Osteoblast (primary cell): Measurements from ENCODE around the gene MAPK7. TPM values are rescaled to one million over a fixed set of nuclear protein-coding genes. Genes with fewer than 3 reads are reported as not detected.

Experiments used
- DNase-seq: peaks from one replicate; pipeline ENCODE4 v3.0.0; 2011; ENCODE audit warnings: low spot score, mixed read lengths; ENCODE audit not compliant: insufficient read length; ENCODE audit errors: missing footprints
- H2AFZ ChIP-seq: 2 replicates; pipeline ENCODE4 v1.6.0; 2011; ENCODE audit warnings: mild to moderate bottlenecking, low read length
- H3K27ac ChIP-seq: 2 replicates; pipeline ENCODE4 v1.5.1; 2011; ENCODE audit warnings: mild to moderate bottlenecking, low read depth, low read length, moderate library complexity
- H3K27me3 ChIP-seq: 2 replicates; pipeline ENCODE4 v1.6.0; 2012; ENCODE audit warnings: mild to moderate bottlenecking, control low read depth, inconsistent platforms, low read length, moderate library complexity; ENCODE audit not compliant: insufficient read depth
- H3K36me3 ChIP-seq: 2 replicates; pipeline ENCODE4 v1.5.1; 2011; ENCODE audit warnings: mild to moderate bottlenecking, low read length, control low read depth, moderate library complexity; ENCODE audit not compliant: insufficient read depth
- H3K4me1 ChIP-seq: 2 replicates; pipeline ENCODE4 v1.5.1; 2011; ENCODE audit warnings: mild to moderate bottlenecking, low read length, control low read depth, moderate library complexity; ENCODE audit not compliant: insufficient read depth
- H3K4me2 ChIP-seq: 2 replicates; pipeline ENCODE4 v1.6.0; 2011; ENCODE audit warnings: mild to moderate bottlenecking, low read length; ENCODE audit not compliant: insufficient read depth
- H3K4me3 ChIP-seq: fragments of 200-600 bp; sonication (generic); 3 replicates; pipeline ENCODE4 v1.5.1; 2012; ENCODE audit warnings: mild to moderate bottlenecking, low read length, inconsistent platforms; ENCODE audit not compliant: insufficient read depth
- H3K79me2 ChIP-seq: 2 replicates; pipeline ENCODE4 v1.6.0; 2012; ENCODE audit warnings: mild to moderate bottlenecking, low read length, control low read depth, inconsistent platforms; ENCODE audit not compliant: insufficient read depth
- H3K9me3 ChIP-seq: 2 replicates; pipeline ENCODE4 v1.5.1; 2011; ENCODE audit warnings: low read depth, low read length, control low read depth
- H4K20me1 ChIP-seq: 2 replicates; pipeline ENCODE4 v1.6.0; 2012; ENCODE audit warnings: mild to moderate bottlenecking, low read length, control low read depth; ENCODE audit not compliant: insufficient read depth
- total RNA-seq: library from RNA; depleted of rRNA; stranded (reverse); fragments of >200 nt; gene quantifications from 2 replicates; pipeline ENCODE4 v1.2.3, GENCODE V29; 2012
- TF ChIP-seq, protein P1 (sequence below): IDR thresholded peaks from 2 replicates; pipeline ENCODE4 v1.5.1; 2011; ENCODE audit warnings: mild to moderate bottlenecking, low read depth, low read length, moderate library complexity; ENCODE audit errors: extremely low read depth

MAPK7 gene
- total RNA-seq, 1 donor: 12.7 TPM

DNA sequence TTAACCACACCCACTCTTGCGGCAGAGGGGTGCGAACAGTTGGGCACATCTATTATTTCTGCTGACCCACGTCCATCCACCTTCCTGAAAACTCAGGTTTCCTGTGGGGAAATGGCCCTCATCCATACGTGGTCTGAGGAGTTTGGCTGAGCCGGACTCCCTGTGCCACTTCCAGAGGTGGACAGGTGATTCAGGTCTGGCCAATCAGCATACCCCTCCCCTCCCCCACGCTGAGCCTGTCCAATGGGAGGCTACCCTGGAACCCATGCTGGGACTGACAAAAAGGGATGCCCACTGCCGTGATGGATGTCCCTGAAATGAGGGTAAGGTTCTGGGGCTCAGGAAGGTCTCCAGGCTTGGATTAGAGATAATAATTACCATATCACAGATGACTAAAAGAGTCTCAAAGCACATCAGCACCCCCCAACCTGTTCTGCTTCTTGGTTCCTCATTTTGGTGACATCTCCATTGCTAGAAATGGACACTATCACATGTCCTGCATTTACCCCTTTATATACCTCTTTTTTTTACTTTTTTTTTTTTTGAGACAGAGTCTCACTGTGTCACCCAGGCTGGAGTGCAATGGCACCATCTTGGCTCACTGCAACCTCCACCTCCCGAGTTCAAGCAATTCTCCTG is 5.3 kb upstream of the MAPK7 start:
- Histone ChIP-seq H3K79me2 (peaks cover 10% of the 10 kb centered on the region), H3K27ac (no peak overlapping the region), H3K36me3 (no peaks in the 10 kb centered on the region), H4K20me1 (no peaks in the 10 kb centered on the region), H2AFZ (no peak overlapping the region), H3K27me3 (no peaks in the 10 kb centered on the region), H3K4me3 (no peak overlapping the region), H3K4me2 (no peak overlapping the region), H3K9me3 (no peaks in the 10 kb centered on the region), H3K4me1 (peaks cover 11% of the 10 kb centered on the region)
- DNase-seq: peak; percentile 41
- TF ChIP-seq, protein P1, sequence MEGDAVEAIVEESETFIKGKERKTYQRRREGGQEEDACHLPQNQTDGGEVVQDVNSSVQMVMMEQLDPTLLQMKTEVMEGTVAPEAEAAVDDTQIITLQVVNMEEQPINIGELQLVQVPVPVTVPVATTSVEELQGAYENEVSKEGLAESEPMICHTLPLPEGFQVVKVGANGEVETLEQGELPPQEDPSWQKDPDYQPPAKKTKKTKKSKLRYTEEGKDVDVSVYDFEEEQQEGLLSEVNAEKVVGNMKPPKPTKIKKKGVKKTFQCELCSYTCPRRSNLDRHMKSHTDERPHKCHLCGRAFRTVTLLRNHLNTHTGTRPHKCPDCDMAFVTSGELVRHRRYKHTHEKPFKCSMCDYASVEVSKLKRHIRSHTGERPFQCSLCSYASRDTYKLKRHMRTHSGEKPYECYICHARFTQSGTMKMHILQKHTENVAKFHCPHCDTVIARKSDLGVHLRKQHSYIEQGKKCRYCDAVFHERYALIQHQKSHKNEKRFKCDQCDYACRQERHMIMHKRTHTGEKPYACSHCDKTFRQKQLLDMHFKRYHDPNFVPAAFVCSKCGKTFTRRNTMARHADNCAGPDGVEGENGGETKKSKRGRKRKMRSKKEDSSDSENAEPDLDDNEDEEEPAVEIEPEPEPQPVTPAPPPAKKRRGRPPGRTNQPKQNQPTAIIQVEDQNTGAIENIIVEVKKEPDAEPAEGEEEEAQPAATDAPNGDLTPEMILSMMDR: no peak

DNA sequence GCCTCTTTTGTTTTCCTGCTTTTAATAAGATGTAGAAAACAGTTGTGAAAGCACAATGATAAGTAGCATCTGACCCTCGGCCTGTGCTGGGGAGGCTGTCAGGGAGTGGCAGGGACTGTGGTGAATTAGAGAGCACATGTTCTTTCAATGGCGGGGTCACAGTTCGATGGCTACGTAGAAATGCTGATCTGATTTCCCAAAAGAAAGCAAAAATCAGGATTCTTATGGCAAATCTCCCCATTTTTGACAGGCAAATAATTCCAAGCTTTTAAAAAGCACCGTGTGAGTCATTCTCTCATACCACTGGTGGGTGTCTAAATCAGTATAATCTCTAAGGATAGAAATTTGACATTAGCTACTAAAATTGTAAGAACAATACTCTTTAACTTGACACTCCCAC is 4.2 kb upstream of the MAPK7 start:
- Histone ChIP-seq H4K20me1 (peaks cover under 1% of the 10 kb centered on the region), H2AFZ (no peak overlapping the region), H3K4me1 (peaks cover 13% of the 10 kb centered on the region), H3K4me2 (no peak overlapping the region), H3K4me3 (no peak overlapping the region), H3K9me3 (no peaks in the 10 kb centered on the region), H3K36me3 (peaks cover under 1% of the 10 kb centered on the region), H3K27me3 (no peaks in the 10 kb centered on the region), H3K79me2 (peaks cover 19% of the 10 kb centered on the region), H3K27ac (no peak overlapping the region)
- peak; percentile 79 for DNase-seq
- TF ChIP-seq, protein P1: no peak

DNA sequence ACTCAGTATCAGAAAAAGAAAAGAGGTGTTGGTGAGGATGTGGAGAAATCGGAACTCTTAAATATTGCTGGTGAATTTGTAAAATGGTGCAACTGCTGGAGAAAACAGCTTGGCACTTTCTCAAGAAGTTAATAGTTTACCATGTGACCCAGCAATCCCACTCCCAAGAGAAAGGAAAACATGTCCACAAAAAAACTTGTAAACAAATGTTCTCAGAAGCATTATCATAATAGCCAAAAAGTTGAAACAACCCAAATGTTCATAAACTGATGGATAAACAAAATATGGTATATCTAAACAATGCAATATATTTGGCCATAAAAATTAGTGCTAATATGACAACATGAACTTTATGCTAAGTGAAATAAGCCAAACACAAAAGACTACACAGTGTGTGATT is 2.6 kb upstream of the MAPK7 start:
- TF ChIP-seq, protein P1: no peak
- peaks cover 8% of the 10 kb centered on the region for H4K20me1 ChIP-seq
- DNase-seq: no peak
- peaks cover 17% of the 10 kb centered on the region for H3K36me3 ChIP-seq
- peaks cover 21% of the 10 kb centered on the region for H3K4me1 ChIP-seq
- no peak overlapping the region for H3K4me3 ChIP-seq
- H3K9me3 ChIP-seq: no peaks in the 10 kb centered on the region
- H3K4me2 ChIP-seq: no peak overlapping the region
- no peak overlapping the region for H3K27ac ChIP-seq
- no peaks in the 10 kb centered on the region for H3K27me3 ChIP-seq
- peaks cover 35% of the 10 kb centered on the region for H3K79me2 ChIP-seq
- no peak overlapping the region for H2AFZ ChIP-seq

DNA sequence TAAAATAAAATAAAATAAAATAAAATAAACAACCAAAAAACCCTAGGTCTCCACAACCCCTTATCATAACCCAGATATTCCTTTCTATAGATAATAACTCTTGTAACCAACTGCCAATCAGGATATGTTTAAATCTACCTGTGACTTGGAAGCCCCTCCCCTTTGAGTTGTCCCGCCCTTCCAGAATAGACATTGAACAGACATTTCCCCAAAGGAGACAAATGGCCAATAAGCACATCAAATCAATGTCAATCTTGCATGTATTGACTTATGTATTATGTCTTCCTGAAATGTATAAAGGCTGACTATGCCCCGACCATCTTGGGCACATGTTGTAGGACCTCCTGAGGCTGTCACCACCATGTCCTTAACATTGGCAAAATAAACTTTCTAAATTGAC is 1.5 kb upstream of the MAPK7 start:
- Histone ChIP-seq H4K20me1 (peaks cover 8% of the 10 kb centered on the region), H3K9me3 (no peaks in the 10 kb centered on the region), H3K4me1 (peaks cover 21% of the 10 kb centered on the region), H3K4me2 (peak overlapping the region; percentile 98), H3K4me3 (peak overlapping the region; percentile 96), H3K27me3 (no peaks in the 10 kb centered on the region), H3K79me2 (peaks cover 41% of the 10 kb centered on the region), H3K36me3 (peaks cover 27% of the 10 kb centered on the region), H2AFZ (peak overlapping the region; percentile 99), H3K27ac (peak overlapping the region; percentile 98)
- TF ChIP-seq, protein P1: no peak
- DNase-seq: no peak
